Dedifferentiated amniotic fluid mesenchymal stem cell (primary cell): ENCODE results near the gene MACROD1.

Experiments used
- DNase-seq: peaks from one replicate; pipeline ENCODE4 v3.0.0-alpha.2; 2016; ENCODE audit errors: extremely low spot score

The MACROD1 gene

GRCh38 chr11:64036087-64037026, 129.6 kb downstream of the MACROD1 start:
- peak; percentile 38 for DNase-seq

GRCh38 chr11:64035576-64035975, 130.3 kb downstream of the MACROD1 start, which contains the start of gene FLRT1:
FLRT1 (plus strand) TSS chr11:64035931; CDS start chr11:64116268, 80,337 bp downstream.
- DNase-seq = no peak

GRCh38 chr11:64035081-64035524, 130.8 kb downstream of the MACROD1 start:
- DNase-seq = no peak

GRCh38 chr11:64034411-64034811, 131.5 kb downstream of the MACROD1 start:
- no peak for DNase-seq

- DNase-seq = no peak
Measured at GRCh38 chr11:64032050-64032449, 133.9 kb downstream of the MACROD1 start.

GRCh38 chr11:64031001-64031400, 134.9 kb downstream of the MACROD1 start:
- DNase-seq = no peak

GRCh38 chr11:64029773-64030172, 136.1 kb downstream of the MACROD1 start:
- DNase-seq = no peak

- DNase-seq = no peak
Measured at GRCh38 chr11:64028398-64029115, 137.4 kb downstream of the MACROD1 start.

GRCh38 chr11:64027651-64028397, 138.1 kb downstream of the MACROD1 start:
- no peak for DNase-seq

- no peak for DNase-seq
Measured at GRCh38 chr11:64026575-64027205, 139.2 kb downstream of the MACROD1 start.

GRCh38 chr11:64025205-64025604, 140.7 kb downstream of the MACROD1 start:
- no peak for DNase-seq

- no peak for DNase-seq
Measured at GRCh38 chr11:64023712-64024710, 141.9 kb downstream of the MACROD1 start.

- DNase-seq = no peak
Measured at GRCh38 chr11:64022125-64022784, 143.7 kb downstream of the MACROD1 start.

- DNase-seq = no peak
Measured at GRCh38 chr11:64021757-64022093, 144.2 kb downstream of the MACROD1 start.

- no peak for DNase-seq
Measured at GRCh38 chr11:64020976-64021756, 144.7 kb downstream of the MACROD1 start.

GRCh38 chr11:64019106-64020037, 146.5 kb downstream of the MACROD1 start:
- DNase-seq = no peak

GRCh38 chr11:64018310-64018709, 147.6 kb downstream of the MACROD1 start:
- DNase-seq = no peak

GRCh38 chr11:64017945-64018224, 148.0 kb downstream of the MACROD1 start:
- no peak for DNase-seq
